A673 (cell line): ENCODE data around the gene PYGO1. TPM values are rescaled to one million over a fixed set of nuclear protein-coding genes. Genes with fewer than 3 reads are reported as not detected.

ENCODE experiments used
- BruUV-seq: library from RNA; stranded (reverse); fragments of 400-500 nt; replicated peaks from 2 replicates; lab custom pipeline; 2021; lab: Mats Ljungman, UMichigan
- CTCF ChIA-PET: fragments of 300-600 bp; sonication (Branson Sonifier 250); formaldehyde crosslinking; loops from one replicate; lab custom pipeline; 2022; ENCODE audit warnings: antibody characterized with exemption; lab: Charles Lee
- POLR2A ChIA-PET: fragments of 300-600 bp; sonication (Branson Sonifier 250); formaldehyde crosslinking; loops from one replicate; lab custom pipeline; 2022; ENCODE audit warnings: antibody characterized with exemption; ENCODE audit not compliant: low non-redundant PET; lab: Charles Lee
- DNase-seq: peaks from one replicate; pipeline ENCODE4 v3.0.0-alpha.2; 2015; ENCODE audit warnings: low spot score
- H3K27ac ChIP-seq: fragments of 200-600 bp; sonication (generic); 2 replicates; pipeline ENCODE4 v1.5.1; 2016; ENCODE audit warnings: mixed run types, low read depth, mild to moderate bottlenecking, mixed read lengths, antibody characterized with exemption, low read length; ENCODE audit not compliant: poor library complexity, severe bottlenecking
- H3K27me3 ChIP-seq: fragments of 200-600 bp; sonication (generic); replicated peaks from 2 replicates; pipeline ENCODE4 v1.6.1; 2017; ENCODE audit warnings: mixed run types, low read depth, mild to moderate bottlenecking, mixed read lengths, antibody characterized with exemption, low read length; ENCODE audit not compliant: insufficient read depth, poor library complexity
- H3K36me3 ChIP-seq: fragments of 200-600 bp; sonication (generic); 2 replicates; pipeline ENCODE4 v1.6.1; 2016; ENCODE audit warnings: mixed run types, mild to moderate bottlenecking, mixed read lengths, antibody characterized with exemption, low read length; ENCODE audit not compliant: insufficient read depth, poor library complexity, severe bottlenecking
- H3K4me1 ChIP-seq: fragments of 200-600 bp; sonication (generic); 2 replicates; pipeline ENCODE4 v1.6.1; 2017; ENCODE audit warnings: mixed run types, mild to moderate bottlenecking, mixed read lengths, antibody characterized with exemption, low read length; ENCODE audit not compliant: insufficient read depth, poor library complexity, severe bottlenecking
- H3K4me3 ChIP-seq: fragments of 200-600 bp; sonication (generic); 2 replicates; pipeline ENCODE4 v1.5.1; 2016; ENCODE audit warnings: low read depth, mixed run types, mild to moderate bottlenecking, mixed read lengths, low read length; ENCODE audit not compliant: poor library complexity, severe bottlenecking
- H3K9me3 ChIP-seq: fragments of 200-600 bp; sonication (generic); 2 replicates; pipeline ENCODE4 v1.6.1; 2016; ENCODE audit warnings: mixed run types, low read depth, mild to moderate bottlenecking, mixed read lengths, antibody characterized with exemption, low read length; ENCODE audit not compliant: poor library complexity, severe bottlenecking
- EZH2 ChIP-seq: fragments of 200-600 bp; sonication (generic); IDR thresholded peaks from 2 replicates; pipeline ENCODE4 v1.6.1; 2017; ENCODE audit warnings: borderline replicate concordance, low read depth, mild to moderate bottlenecking, mixed read lengths, antibody characterized with exemption, low read length; ENCODE audit not compliant: poor library complexity, severe bottlenecking
- intact Hi-C: fragments of 100-400 bp; cut with micrococcal nuclease; formaldehyde crosslinking; loops from one replicate; pipeline ENCODE4 v1.10.0; 2022; ENCODE audit not compliant: unreplicated experiment
- total RNA-seq: library from RNA; stranded (reverse); gene quantifications from 2 replicates; pipeline ENCODE4 v1.2.3, GENCODE V29; 2021
- TF ChIP-seq, protein P1 (sequence below): fragments of 300-800, 200-600 bp; sonication (generic); conservative IDR thresholded peaks from 2 replicates; pipeline ENCODE4 v1.5.1; 2017; ENCODE audit warnings: low read depth, mild to moderate bottlenecking, antibody characterized with exemption, low read length, moderate library complexity, mixed read lengths

The PYGO1 gene
- total RNA-seq, 1 experiment from 2014 or later = 6.8 TPM

DNA sequence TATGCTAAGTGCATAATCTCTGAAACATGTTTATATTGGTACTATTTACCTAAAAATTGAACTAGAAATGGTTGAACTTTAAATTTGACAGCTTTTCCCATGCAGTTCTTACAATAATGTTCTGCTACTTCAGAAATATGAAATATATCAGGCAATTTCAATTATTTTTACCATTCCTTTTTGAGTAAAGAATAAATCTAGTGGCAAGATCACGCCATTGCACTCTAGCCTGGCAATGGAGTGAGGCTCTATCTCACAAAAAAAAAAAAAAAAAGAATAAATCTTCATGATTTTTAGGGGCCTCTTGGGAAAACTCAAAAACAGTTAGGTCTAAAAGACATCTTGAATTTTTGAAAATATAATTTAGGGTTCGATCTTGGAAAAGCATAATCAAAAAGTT, 69.5 kb downstream of the PYGO1 start:
- Histone ChIP-seq H3K27me3 (peaks cover 2% of the 10 kb centered on the region), H3K27ac (no peak overlapping the region), H3K4me1 (no peaks in the 10 kb centered on the region), H3K4me3 (no peak overlapping the region), H3K36me3 (no peaks in the 10 kb centered on the region), H3K9me3 (no peaks in the 10 kb centered on the region)
- BruUV-seq = no TSS peak
- POLR2A ChIA-PET = no interaction called here
- intact Hi-C loops = no loop called here
- no peak for TF ChIP-seq EZH2
- TF ChIP-seq, protein P1, sequence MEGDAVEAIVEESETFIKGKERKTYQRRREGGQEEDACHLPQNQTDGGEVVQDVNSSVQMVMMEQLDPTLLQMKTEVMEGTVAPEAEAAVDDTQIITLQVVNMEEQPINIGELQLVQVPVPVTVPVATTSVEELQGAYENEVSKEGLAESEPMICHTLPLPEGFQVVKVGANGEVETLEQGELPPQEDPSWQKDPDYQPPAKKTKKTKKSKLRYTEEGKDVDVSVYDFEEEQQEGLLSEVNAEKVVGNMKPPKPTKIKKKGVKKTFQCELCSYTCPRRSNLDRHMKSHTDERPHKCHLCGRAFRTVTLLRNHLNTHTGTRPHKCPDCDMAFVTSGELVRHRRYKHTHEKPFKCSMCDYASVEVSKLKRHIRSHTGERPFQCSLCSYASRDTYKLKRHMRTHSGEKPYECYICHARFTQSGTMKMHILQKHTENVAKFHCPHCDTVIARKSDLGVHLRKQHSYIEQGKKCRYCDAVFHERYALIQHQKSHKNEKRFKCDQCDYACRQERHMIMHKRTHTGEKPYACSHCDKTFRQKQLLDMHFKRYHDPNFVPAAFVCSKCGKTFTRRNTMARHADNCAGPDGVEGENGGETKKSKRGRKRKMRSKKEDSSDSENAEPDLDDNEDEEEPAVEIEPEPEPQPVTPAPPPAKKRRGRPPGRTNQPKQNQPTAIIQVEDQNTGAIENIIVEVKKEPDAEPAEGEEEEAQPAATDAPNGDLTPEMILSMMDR = peak; percentile 29; the same call in 1 of the 2 replicates
- CTCF ChIA-PET = interaction anchor here (1.0 kb wide), 1 partner anchor 8 kb away, joined by 3 read pairs; no protein-coding TSS in a partner anchor
- no peak for DNase-seq

DNA sequence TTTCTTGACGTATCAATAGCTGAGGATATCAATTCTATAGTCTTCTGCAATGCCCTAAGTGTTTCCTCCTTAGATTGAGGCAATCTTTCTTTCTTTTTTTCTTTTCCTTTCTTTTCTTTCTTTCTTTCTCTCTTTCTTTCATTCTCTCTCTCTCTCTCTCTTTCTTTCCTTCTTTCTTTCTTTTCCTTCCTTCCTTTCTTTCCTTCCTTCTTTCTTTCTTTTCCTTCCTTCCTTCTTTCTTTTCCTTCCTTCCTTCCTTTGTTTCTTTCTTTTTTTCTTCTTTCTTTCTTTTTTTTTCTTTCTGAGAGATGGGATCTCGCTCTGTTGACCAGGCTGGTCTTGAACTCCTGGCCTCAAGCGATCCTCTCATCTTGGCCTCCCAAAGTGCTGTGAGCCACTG, 70.1 kb downstream of the PYGO1 start:
- H3K4me1 ChIP-seq = no peaks in the 10 kb centered on the region
- no peaks in the 10 kb centered on the region for H3K27me3 ChIP-seq
- no peak overlapping the region for H3K27ac ChIP-seq
- POLR2A ChIA-PET = no interaction called here
- no peaks in the 10 kb centered on the region for H3K36me3 ChIP-seq
- CTCF ChIA-PET = interaction anchor here (1.0 kb wide), 1 partner anchor 9 kb away, joined by 3 read pairs; no protein-coding TSS in a partner anchor
- H3K9me3 ChIP-seq = no peaks in the 10 kb centered on the region
- intact Hi-C loops = no loop called here
- TF ChIP-seq, protein P1 = no peak
- TF ChIP-seq EZH2 = no peak
- no TSS peak for BruUV-seq
- no peak for DNase-seq
- no peak overlapping the region for H3K4me3 ChIP-seq

DNA sequence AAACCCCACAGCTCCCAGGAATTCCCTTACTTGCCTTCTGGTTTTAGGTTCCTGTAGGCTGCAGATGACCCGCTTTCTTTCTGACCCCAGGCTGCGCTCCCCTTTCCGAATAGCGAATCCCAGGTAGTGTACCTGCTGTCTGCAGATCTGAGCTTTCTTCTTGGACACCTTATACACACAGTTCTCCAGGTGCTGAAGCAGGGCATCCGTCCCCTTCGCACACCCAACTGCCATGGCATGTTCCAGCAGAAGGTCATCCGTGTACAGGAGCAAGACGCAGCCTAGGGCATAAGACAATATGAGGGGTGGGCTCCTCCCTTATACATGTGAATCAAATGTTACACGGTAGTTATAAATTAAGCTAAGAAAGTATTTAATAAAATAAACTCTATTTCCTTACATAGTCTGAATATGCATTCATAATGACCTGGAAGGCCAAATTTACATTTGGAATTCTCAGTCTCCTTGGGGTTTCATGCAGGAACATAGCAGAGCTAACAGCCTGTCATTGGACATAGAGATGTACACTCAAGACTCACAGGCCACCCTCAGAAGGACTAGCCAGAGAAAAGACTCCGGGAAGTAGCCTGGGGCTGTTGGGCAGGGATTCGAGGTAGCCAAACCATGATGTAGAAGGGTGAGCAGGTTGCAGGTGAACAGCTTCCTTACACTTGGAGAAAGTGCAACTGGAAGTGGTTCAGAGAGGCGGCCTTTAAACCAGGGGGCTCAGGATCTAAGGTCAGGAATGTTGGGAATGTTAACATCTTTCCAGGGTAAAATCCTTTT, 72.0 kb downstream of the PYGO1 start:
- intact Hi-C loops = no loop called here
- no peak overlapping the region for H3K4me3 ChIP-seq
- H3K4me1 ChIP-seq = no peaks in the 10 kb centered on the region
- POLR2A ChIA-PET = no interaction called here
- no peaks in the 10 kb centered on the region for H3K9me3 ChIP-seq
- no peak overlapping the region for H3K27ac ChIP-seq
- H3K36me3 ChIP-seq = no peaks in the 10 kb centered on the region
- H3K27me3 ChIP-seq = no peaks in the 10 kb centered on the region
- CTCF ChIA-PET = interaction anchor here (0.7 kb wide), 1 partner anchor 10 kb away, joined by 3 read pairs; no protein-coding TSS in a partner anchor
- DNase-seq = no peak
- TF ChIP-seq EZH2 = no peak
- TF ChIP-seq, protein P1 = no peak
- no TSS peak for BruUV-seq
